Neural progenitor cell (in vitro differentiated cells): ENCODE measurements around the gene MYLK. TPM values are rescaled to one million over a fixed set of nuclear protein-coding genes. Genes with fewer than 3 reads are reported as not detected.
A peak's percentile ranks its signal among the peaks of the same experiment; 100 is the strongest.

Experiments
- DNase-seq: peaks from one replicate; pipeline ENCODE4 v3.0.0-alpha.2; 2016; ENCODE audit warnings: low spot score
- H2AFZ ChIP-seq: fragments of 200-600 bp; sonication (generic); replicated peaks from 2 replicates; pipeline ENCODE4 v1.6.1; 2016; ENCODE audit warnings: antibody characterized with exemption
- H3F3A ChIP-seq: fragments of 200-600 bp; sonication (generic); 2 replicates; pipeline ENCODE4 v1.6.1; 2016; ENCODE audit warnings: antibody characterized with exemption, low read depth
- H3K27ac ChIP-seq: fragments of 200-600 bp; sonication (generic); 2 replicates; pipeline ENCODE4 v1.5.1; 2016; ENCODE audit warnings: mild to moderate bottlenecking
- H3K27me3 ChIP-seq: fragments of 200-600 bp; sonication (generic); 2 replicates; pipeline ENCODE4 v1.6.1; 2016; ENCODE audit warnings: mild to moderate bottlenecking, moderate library complexity
- H3K36me3 ChIP-seq: fragments of 200-600 bp; sonication (generic); 2 replicates; pipeline ENCODE4 v1.5.1; 2016
- H3K4me1 ChIP-seq: fragments of 200-600 bp; sonication (generic); 2 replicates; pipeline ENCODE4 v1.6.1; 2016; ENCODE audit warnings: mixed run types
- H3K4me2 ChIP-seq: fragments of 200-600 bp; sonication (generic); 2 replicates; pipeline ENCODE4 v1.6.1; 2016
- H3K4me3 ChIP-seq: fragments of 200-600 bp; sonication (generic); 2 replicates; pipeline ENCODE4 v1.5.1; 2016
- H3K79me2 ChIP-seq: fragments of 200-600 bp; sonication (generic); 2 replicates; pipeline ENCODE4 v1.6.1; 2016; ENCODE audit warnings: low read depth
- H3K9ac ChIP-seq: fragments of 200-600 bp; sonication (generic); 2 replicates; pipeline ENCODE4 v1.6.1; 2016
- H3K9me3 ChIP-seq: fragments of 200-600 bp; sonication (generic); 2 replicates; pipeline ENCODE4 v1.5.1; 2016; ENCODE audit warnings: low read depth
- H4K20me1 ChIP-seq: fragments of 200-600 bp; sonication (generic); 2 replicates; pipeline ENCODE4 v1.6.1; 2016; ENCODE audit warnings: low read depth
- H3K27ac Mint-ChIP-seq: 3 replicates; pipeline ENCODE4 v1.8.0; 2021; ENCODE audit warnings: mixed read lengths
- H3K27me3 Mint-ChIP-seq: 2 replicates; pipeline ENCODE4 v1.8.0; 2022; ENCODE audit warnings: low read depth, mild to moderate bottlenecking, inconsistent platforms, moderate library complexity, mixed read lengths; ENCODE audit not compliant: insufficient read depth
- H3K36me3 Mint-ChIP-seq: 3 replicates; pipeline ENCODE4 v1.8.0; 2021; ENCODE audit warnings: mixed read lengths
- H3K4me1 Mint-ChIP-seq: 3 replicates; pipeline ENCODE4 v1.8.0; 2021; ENCODE audit warnings: mixed read lengths
- H3K4me3 Mint-ChIP-seq: 3 replicates; pipeline ENCODE4 v1.8.0; 2021; ENCODE audit warnings: mild to moderate bottlenecking, moderate library complexity, mixed read lengths
- H3K9me3 Mint-ChIP-seq: 3 replicates; pipeline ENCODE4 v1.8.0; 2020; ENCODE audit warnings: mixed read lengths
- CTCF ChIP-seq: fragments of 200-600 bp; sonication (generic); IDR thresholded peaks from 2 replicates; pipeline ENCODE4 v1.5.1; 2017; ENCODE audit warnings: antibody characterized with exemption, mild to moderate bottlenecking
- EZH2 ChIP-seq: fragments of 200-600 bp; sonication (generic); IDR thresholded peaks from 2 replicates; pipeline ENCODE4 v1.6.1; 2017; ENCODE audit warnings: antibody characterized with exemption, mild to moderate bottlenecking, moderate library complexity
- EZH2phosphoT487 ChIP-seq: fragments of 200-600 bp; sonication (generic); IDR thresholded peaks from 2 replicates; pipeline ENCODE4 v1.6.1; 2017; ENCODE audit warnings: antibody characterized with exemption
- total RNA-seq: library from RNA; depleted of rRNA; stranded (reverse); fragments of >200 nt; gene quantifications from 2 replicates; pipeline ENCODE4 v1.2.3, GENCODE V29; 2015; ENCODE audit warnings: low replicate concordance

The MYLK gene
- total RNA-seq, 1 donor from 2014 or later: 28.4 TPM

- Histone ChIP-seq H3F3A (peaks cover 4% of the 10 kb centered on the region), H3K4me1 (no peaks in the 10 kb centered on the region), H3K27ac (no peak overlapping the region), H3K4me2 (no peak overlapping the region), H3K9me3 (no peaks in the 10 kb centered on the region), H4K20me1 (no peaks in the 10 kb centered on the region), H3K4me3 (no peak overlapping the region), H3K36me3 (no peaks in the 10 kb centered on the region), H3K79me2 (no peaks in the 10 kb centered on the region), H2AFZ (no peak overlapping the region), H3K27me3 (no peaks in the 10 kb centered on the region), H3K9ac (peak overlapping the region; percentile 27)
- Mint-ChIP-seq H3K27ac (no peak overlapping the region), H3K9me3 (no peaks in the 10 kb centered on the region), H3K27me3 (peaks cover 3% of the 10 kb centered on the region), H3K36me3 (peaks cover 19% of the 10 kb centered on the region), H3K4me1 (no peaks in the 10 kb centered on the region), H3K4me3 (no peak overlapping the region)
- no peak for DNase-seq
- TF ChIP-seq EZH2: no peak
Observed at GRCh38 chr3:123621186-123621849, 262.8 kb downstream of the MYLK start.

GRCh38 chr3:123620343-123620742, 263.8 kb downstream of the MYLK start:
- H3K9me3 ChIP-seq: no peaks in the 10 kb centered on the region
- H3K4me1 ChIP-seq: no peaks in the 10 kb centered on the region
- H3K9me3 Mint-ChIP-seq: no peaks in the 10 kb centered on the region
- H3K27ac Mint-ChIP-seq: no peak overlapping the region
- peaks cover 14% of the 10 kb centered on the region for H3K36me3 Mint-ChIP-seq
- no peak overlapping the region for H3K9ac ChIP-seq
- H3K27me3 ChIP-seq: no peaks in the 10 kb centered on the region
- H3K27me3 Mint-ChIP-seq: peaks cover 3% of the 10 kb centered on the region
- H2AFZ ChIP-seq: no peak overlapping the region
- H3K79me2 ChIP-seq: no peaks in the 10 kb centered on the region
- H3K4me3 Mint-ChIP-seq: no peak overlapping the region
- no peak overlapping the region for H3K4me3 ChIP-seq
- H3K36me3 ChIP-seq: no peaks in the 10 kb centered on the region
- no peaks in the 10 kb centered on the region for H3K4me1 Mint-ChIP-seq
- H3K4me2 ChIP-seq: no peak overlapping the region
- TF ChIP-seq EZH2 (no peak), CTCF (no peak), EZH2phosphoT487 (no peak)
- no peak overlapping the region for H3K27ac ChIP-seq
- peaks cover 4% of the 10 kb centered on the region for H3F3A ChIP-seq
- no peaks in the 10 kb centered on the region for H4K20me1 ChIP-seq
- no peak for DNase-seq

- no peak overlapping the region for H3K27ac Mint-ChIP-seq
- H3K36me3 Mint-ChIP-seq: peaks cover 11% of the 10 kb centered on the region
- peaks cover 1% of the 10 kb centered on the region for H3K27me3 Mint-ChIP-seq
- H3K36me3 ChIP-seq: no peaks in the 10 kb centered on the region
- H3K4me2 ChIP-seq: no peak overlapping the region
- no peak overlapping the region for H3K4me3 ChIP-seq
- peaks cover 4% of the 10 kb centered on the region for H3F3A ChIP-seq
- H3K27ac ChIP-seq: no peak overlapping the region
- no peak overlapping the region for H3K9ac ChIP-seq
- no peak overlapping the region for H3K4me3 Mint-ChIP-seq
- no peaks in the 10 kb centered on the region for H3K4me1 Mint-ChIP-seq
- no peak for DNase-seq
- no peaks in the 10 kb centered on the region for H4K20me1 ChIP-seq
- no peaks in the 10 kb centered on the region for H3K4me1 ChIP-seq
- no peak overlapping the region for H2AFZ ChIP-seq
- H3K79me2 ChIP-seq: no peaks in the 10 kb centered on the region
- H3K27me3 ChIP-seq: no peaks in the 10 kb centered on the region
- no peaks in the 10 kb centered on the region for H3K9me3 Mint-ChIP-seq
- TF ChIP-seq EZH2 (no peak), CTCF (no peak), EZH2phosphoT487 (no peak)
- no peaks in the 10 kb centered on the region for H3K9me3 ChIP-seq
Observed at GRCh38 chr3:123618768-123619484, 265.2 kb downstream of the MYLK start.
